HG03139 (cell line): Measurements from ENCODE around the gene PTPRT.

Experiments used
- ATAC-seq: cut with Tn5 transposase; IDR thresholded peaks from one replicate; pipeline ENCODE4 v1.9.1; 2021; ENCODE audit not compliant: unreplicated experiment

PTPRT gene

DNA sequence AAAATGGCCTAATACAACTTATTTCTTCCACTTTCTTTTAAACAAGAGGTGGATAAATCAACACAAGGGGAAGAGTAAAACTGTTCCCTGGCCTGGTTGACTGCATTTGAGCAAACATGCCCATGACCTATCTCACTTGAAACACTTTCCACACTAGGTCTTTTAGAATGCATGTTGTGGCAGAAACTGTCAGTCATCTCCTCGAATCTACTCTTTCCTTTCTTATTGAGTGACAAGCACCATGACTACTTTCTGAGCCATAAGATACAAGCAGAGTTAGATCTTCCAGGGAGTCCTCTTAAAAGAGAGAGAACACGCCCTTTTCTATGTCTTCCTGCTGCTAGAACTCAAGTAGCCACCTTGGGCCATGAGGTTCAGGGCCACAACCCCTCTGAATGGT, 66.5 kb downstream of the PTPRT start:
- no peak for ATAC-seq

DNA sequence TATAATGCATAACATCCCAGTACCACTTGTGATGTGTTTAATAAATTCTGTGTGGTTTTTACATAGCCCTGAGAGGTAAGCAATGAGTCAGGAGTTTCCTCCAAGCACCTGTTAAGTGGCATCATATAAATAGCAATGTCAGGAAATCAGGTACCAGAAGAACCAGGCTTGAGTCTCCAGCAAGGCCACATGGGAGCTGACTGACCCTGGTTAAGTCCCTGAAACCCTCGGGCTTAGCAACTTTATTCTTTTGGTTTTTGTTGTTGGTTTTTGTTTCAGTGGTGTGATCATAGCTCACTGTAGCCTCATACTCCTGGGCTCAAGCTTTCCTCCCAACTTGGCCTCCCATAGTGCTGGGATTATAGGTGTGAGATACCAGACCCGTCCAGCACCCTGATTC, 70.0 kb downstream of the PTPRT start:
- no peak for ATAC-seq

DNA sequence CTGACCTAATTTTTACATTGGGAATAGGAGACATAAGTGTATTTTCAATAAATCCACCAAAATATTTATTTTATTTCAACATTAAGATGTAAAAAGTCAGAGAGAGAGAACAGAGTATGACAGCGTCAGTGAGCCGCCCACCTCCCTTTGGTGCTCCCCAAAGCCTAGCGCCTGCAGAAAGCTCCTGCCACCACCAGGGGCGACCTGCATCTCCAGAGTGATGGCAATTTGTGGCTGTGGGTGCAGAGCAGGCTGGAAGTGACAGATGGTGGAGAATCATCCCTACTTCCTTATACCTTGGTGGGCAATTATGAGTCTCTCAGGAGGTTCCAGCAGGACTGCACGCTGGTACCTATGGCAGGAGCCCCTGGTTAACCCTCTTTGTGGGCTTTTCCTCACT, 87.3 kb downstream of the PTPRT start:
- no peak for ATAC-seq

DNA sequence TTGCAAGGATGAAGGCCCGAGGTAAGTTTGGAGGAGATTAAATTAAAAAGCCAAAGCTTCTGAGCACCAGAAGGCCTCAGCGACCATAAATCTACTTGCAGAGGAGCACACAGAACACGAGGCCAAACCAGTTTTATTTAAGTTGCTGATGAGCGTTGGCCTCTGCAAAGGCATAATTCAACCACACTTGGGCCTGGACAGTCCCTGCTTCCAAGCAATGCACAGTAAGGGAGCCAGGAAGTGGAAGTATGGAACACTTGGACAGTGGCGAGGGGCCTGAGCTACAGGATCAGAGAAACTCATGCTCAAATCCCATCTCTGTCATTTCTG, 92.8 kb downstream of the PTPRT start:
- ATAC-seq: no peak

DNA sequence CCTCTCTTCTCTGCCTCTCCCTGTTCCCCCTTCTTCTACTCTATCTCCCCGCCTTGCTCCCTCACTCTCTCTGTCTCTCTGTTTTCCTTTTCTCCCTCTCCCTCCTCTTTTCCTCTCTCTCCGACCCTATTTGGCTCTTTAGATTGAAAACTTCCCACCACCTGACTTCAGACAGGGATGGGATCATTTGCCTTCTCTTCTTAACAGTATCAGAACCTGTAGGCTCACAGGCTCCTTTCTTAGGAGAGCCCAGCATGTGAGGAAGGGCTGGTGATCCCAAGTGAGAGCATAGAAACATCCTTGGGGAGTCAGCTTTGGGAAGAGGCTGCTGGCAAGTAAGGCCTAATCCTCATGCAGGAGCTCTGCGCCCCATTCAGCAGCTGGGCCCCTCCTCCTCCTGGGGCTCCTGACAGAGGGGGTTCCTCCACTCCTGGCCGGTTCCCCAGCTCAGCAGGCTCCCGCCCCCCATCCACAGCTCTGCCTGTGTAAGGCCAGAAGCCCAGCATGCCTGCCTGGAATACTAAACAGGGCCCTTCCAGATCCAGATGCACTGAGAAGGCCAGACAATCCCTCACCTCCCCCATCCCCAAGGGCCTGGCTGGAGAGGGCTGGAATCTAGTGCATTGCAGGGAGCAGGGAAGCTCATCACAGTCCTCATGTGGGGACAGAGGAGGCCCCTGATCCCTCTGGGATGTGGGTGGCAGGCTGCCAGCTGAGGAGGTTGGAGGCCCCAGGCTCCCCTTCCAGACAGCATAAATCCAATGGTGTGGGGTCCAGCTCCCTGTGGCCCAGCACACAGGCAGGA, 93.4 kb downstream of the PTPRT start:
- no peak for ATAC-seq

DNA sequence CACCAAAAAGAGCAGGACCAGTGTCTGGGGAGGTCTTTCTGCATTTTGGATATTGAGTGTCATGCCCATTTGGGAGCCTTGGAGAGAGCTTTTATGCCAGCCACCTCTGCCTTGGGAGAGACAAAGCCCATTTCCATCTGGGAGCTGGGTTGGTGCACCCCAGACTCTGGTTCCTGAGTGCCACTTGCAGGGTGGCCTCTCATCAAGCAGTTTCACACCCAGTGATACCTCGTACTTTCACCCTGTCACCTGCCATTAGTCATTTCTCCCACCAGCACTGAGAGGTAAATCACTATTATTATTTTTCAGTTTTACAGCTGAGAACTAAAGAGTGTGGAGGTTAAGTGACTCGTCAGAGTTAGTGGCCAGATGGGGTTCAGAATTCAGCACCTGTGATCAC, 94.7 kb downstream of the PTPRT start:
- ATAC-seq: no peak

DNA sequence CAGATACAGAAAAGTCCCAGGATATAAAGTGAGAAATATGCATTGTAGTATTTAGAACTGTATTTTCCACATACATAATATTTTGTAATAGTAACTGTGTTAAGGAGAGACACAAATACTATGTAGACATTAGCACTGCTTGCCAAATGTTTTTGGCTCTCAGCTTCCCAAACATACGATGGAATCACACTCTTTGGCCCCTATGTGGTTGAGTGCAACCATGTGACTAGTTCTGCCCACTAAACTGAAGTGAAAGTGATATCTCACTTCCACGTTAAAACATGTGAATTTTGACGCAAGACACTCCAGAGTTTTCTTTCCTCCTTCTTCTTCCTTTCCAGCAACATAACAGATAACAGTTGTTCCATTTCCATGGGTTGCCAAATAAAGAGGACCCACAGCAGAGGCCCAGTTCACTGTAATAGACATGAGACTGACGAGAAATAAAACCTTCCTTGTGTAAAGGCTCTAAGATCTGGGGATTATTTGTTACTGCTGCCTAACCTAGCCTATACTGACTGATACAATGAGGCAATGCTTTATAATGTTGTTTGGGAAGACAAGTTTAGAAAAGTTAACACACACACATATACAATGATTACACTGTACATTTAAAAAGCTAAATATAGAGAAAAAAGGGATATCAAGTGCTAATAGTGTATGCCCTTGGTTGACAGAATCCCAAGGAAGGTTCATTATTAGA, 97.2 kb downstream of the PTPRT start:
- ATAC-seq: no peak

DNA sequence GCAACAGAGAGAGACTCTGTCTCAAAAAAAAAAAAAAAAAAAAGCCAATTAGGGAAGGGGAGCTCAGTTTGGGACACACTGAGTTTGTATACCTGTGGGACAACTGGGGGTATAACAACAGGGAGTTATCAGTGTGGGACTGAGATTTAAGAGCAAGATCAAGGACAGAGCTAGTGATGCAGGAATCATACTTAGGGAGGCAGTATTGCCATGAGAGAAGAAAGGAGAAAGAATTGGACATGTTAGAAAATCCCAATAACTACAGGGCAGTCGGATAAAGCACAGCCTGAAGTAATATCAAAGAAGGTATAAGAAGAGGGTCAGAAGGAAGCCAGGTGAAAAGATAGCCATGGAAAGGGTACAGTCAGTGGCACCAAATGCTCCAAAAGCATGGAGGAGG, 121.2 kb downstream of the PTPRT start:
- ATAC-seq: no peak

DNA sequence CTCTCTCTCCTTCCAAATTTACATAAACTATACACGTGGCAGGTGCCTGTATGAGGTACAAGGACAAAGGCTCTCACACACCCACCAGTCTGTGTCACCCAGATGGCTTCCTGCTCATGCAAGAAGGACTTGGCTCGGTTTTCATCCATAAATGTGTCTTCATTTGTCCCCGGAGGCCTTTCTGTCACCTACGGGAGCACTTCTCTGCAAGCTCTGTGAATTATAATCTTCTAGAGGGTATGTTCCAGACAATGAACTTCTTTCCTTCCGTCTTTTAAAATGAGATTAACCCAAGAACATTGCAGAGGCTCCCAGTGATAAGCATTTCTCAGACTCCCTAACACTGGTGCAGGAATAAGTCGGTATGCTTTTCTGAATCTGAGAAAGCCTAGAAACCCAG, 123.6 kb downstream of the PTPRT start:
- no peak for ATAC-seq

DNA sequence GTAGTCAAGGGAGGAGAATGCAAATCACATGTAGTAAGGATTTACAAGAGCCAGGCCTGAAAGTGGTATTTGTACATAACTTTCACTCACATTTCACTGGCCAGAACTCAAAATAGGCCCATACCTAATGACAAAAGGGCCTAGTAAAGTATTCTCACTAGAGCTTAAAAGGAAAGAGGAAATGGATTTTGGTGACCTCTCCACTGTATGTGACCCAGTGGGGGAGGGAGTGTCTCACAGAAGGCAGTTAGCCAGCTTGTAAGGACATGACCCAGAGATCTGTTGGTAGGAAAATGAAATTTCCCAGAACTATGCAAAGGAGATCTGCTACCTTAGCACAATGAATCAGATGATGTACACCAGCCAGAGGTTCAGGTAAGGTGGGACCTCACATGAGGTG, 124.4 kb downstream of the PTPRT start:
- no peak for ATAC-seq

DNA sequence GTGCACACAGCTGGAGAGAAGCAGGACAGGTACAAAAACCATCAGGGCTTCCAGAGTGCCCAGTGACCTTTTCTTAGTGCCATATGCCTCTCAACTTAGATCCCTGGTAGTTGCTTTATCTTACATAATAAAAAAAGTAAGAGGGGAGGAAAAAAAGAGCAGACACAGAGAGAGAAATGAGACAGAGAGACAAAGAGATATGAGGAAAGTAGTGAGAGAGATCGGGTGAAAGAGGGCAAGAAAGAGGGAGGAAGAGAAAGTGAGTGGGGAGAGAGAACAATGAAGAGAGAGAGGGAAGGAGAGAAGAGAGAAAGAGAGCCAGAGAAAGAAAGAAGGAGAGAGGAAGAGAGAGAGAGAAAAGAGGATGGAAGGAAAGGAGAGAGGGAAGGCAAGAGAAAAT, 131.6 kb downstream of the PTPRT start:
- ATAC-seq: no peak

DNA sequence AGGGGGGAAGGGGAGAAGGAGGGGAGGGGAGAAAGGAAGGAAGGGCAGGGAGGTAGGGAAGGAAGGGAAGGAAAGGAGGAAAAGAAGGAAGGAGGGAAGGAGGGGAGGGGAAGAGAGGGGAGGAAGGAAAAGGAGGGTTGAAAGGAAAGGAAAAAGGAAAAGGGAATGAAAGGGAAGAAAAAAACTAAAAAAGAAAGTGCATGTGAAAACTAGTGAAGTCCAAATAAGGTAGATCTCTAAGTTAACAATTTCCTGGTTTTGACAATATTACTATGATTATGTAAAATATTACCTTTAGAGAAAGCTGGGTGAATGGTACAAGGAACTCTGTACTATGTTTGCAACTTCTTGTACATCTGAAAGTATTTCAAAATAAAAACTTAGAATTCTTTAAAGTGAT, 132.4 kb downstream of the PTPRT start:
- no peak for ATAC-seq

DNA sequence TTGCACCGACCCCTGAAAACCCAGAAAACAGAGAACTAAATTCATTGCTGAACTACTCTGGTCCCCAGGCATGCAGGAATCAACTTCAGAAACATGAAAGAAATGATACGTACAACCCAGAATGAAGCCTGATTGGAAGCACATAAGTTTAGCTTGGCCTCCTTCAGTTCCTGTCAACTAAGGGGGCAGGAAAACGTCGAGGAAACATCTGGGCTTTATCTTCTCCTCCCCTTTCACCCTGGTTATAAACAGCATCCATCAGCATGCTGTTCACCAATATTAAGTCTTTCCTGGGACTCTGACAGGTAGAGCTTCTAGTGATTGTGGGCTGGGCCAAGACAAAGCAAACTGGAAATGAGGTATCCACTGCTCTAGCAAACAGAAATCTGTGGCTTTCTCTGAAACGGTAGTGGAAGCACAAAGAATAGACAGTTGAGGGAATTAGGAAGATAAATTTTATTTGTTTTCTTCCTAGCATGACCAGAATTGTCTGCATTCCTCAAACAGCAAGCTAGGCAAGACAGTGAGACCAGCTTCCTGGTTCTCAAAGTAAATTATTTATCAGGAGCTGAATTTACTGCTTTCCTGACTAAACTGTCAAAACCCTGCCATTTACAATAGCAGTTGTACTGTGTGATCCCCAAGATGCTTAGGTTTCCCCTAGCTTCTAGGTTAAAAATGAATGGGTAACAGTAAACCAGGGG, 134.4 kb downstream of the PTPRT start:
- no peak for ATAC-seq

DNA sequence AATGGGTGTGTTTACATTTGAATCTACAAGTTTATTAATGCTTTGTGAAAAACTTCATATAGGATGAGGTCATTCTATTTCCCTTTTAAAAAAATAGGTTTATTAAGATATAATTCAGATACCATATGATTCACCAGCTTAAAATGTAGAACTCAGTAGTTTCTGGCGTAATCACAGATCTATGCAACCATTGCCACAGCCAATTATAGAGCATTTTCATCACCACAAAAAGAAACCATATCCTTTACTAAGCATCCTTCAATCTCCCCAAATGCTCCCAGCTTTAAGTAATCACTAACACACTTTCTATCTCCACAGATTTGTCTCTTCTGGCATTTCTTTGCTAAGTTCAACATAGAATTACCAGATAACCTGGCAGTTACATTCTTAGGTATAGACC, 137.2 kb downstream of the PTPRT start:
- no peak for ATAC-seq

DNA sequence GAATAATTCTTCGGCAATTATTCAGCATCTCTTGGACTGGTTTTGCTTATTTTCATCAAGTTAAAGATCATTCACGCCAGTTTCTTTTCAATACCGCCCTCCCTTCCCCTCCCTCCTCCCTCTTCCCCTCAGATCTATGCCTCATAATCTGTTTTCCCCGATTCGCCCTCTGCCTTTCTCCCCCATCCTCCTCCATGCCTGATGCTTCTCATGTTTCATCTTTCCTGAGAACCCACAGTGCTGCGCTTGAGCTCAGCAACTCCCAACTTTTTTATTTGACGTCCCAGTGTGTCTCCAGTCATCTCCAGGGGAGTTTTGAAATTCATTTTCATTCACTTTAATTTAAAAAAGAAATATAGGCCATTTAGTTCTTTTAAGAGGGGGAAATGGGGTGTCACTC, 142.7 kb downstream of the PTPRT start:
- ATAC-seq: no peak

DNA sequence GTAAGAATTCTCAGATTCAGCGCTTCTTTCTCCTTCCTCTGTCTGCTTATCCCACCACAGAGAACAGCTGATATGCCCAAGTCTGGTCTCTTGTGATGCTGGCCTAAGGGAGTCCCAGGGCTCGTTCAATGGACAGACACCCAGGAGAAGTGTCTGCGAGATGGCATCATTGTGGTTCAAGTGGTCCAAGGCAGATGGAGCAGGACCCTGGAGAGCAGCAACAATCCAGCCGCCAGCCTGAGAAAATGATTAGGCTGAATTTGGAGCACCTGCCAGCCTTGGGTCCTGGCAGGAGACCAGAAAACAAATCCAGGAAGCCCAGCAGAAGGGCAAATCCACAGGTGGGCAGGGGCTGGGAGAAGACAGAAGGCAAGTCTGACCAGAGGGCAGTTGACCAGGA, 145.8 kb downstream of the PTPRT start:
- ATAC-seq: no peak

DNA sequence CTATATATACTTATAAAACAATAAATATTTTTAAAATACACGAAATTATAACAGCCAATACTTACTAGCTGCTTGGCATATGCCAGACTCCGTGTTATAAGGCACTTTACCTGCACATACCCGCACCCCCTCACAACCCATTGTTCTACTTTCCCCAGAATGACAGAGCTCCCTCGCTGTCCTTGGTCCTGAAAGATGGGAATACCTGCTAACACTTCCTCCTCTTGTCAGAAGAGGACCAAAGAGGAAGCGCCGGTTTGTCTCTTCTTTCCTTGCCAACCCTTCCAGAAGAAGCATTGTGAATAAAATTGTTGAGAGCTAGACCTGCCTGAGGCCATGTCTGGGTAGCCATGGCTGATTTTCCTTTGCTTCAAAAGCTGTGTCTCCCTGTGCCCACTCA, 149.3 kb downstream of the PTPRT start:
- ATAC-seq: no peak

DNA sequence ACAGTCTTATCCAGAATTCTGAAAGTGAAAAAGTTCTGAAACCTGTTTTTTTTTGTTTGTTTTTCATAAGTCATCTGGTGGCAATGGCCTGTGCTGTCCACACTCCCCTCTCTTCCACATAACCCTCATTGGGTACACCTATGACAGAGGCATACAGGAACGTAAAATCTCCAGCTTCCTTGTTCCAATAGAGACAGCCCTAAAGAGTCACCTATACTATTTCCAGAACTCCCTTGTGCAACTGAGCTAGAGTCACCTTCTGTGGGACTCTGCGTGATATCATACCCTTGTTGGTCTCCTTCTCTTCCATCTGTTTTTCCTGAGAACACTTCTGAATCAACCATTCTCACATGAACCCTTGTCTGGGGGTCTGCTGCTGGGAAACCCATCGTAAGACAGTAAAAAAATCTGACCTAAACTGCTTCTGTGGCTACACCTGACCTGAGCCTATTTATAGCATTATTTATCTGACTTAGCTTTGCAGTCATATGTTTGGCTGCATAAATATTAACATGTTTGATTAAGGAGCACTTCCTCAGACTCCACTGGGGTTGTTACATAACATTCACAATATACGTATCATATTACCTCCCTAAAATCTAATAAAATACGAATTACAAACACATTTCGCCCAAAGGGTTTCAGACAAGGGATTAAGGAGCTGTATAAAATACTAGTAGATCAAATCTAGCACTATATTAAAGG, 151.9 kb downstream of the PTPRT start:
- ATAC-seq: no peak

DNA sequence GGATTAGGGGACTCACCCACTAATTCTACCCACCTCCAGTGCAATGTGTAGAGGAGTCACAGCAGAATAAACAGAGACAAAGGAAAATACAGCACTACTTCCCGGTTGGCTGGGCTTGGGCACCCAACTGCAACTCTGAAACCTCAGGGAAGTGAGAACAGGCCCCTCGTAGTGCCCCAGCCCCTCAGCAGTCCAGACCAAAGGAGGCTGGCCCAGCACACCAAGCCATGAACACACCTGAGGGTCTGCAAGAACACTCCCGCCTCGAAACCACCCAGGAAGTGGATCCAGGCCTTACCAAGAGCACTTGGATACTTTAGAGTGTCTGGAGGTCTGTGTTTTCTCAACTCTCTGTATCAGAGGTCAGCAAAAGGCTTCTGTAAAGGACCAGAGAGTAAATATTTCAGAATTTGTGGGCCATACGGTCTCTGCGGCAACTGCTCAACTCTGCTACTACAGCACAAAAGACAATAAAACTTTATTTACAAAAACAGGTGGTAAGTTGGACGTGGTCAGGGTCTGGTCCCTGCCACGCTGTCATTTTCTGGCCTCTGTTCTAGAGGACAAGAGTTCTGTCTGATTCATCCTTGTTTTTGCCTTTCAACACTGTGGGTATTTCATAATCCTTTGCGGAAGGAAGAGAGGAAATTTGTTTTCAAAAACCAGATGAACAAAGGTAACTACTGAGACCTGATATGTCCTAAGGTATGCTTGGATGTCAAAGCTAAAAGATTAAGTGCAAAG, 154.6 kb downstream of the PTPRT start:
- ATAC-seq: no peak

DNA sequence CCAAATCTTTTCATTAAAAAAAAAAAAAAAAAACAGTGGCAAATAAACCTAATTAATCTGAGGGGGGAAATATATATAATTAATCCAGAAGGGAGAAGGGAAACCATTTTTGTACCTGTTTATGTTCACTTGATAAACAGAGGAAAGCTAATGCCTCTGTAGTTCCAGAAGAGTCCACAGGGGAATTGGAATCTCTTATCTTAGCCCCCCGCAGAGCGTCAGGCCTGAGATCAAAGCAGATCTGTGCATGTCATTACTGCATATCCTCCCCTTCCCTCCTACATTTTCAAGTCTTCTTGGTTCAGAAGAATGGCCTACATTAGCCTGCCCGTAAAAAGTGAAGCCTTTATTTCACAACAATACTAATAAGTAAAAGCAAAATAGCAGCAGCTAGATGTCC, 157.2 kb downstream of the PTPRT start:
- ATAC-seq: no peak

DNA sequence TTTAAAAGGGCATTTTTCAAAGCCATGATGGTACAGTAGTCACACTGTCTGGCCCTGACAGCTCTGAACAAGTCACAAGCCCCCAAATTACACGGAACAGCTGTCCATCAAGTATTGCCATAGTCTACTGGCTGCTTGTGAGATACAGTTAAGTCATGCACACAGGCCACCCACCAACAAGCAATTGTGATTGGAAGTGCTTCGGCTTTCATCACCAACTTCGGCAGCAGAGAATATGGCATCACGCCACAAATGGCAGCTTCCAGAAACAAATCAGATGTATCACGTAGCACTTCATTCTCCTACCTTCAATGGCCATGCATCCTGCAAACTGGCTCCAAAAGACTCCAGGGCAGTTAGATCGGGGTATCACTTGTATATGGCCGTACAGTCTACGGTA, 160.5 kb downstream of the PTPRT start:
- no peak for ATAC-seq
